Fibroblast of lung (primary cell): ENCODE data around the gene GPC5.

Experiments used
- CTCF ChIP-seq, 2 donors: IDR thresholded peaks in 1 of 2; conservative IDR thresholded peaks in 1 of 2; 1 replicate in 1 of 2; 2 replicates in 1 of 2; pipeline ENCODE4 v1.5.1; 2011 to 2012; ENCODE audit warnings: low read length in 2 of 2, control low read depth in 1 of 2, inconsistent platforms in 1 of 2, low read depth in 1 of 2, mild to moderate bottlenecking in 1 of 2
- EZH2 ChIP-seq: IDR thresholded peaks from 2 replicates; pipeline ENCODE4 v1.5.1; 2012; ENCODE audit warnings: low read length, control low read depth, mild to moderate bottlenecking; ENCODE audit errors: missing control alignments

GRCh38 chr13:91348906-91349435 is 49.5 kb upstream of the GPC5 start:
- peak; percentile 77 to 84 for TF ChIP-seq CTCF (conservative IDR thresholded peaks at IDR 0.05 in 1 of 2, IDR thresholded peaks at IDR 0.05 in 1 of 2; ENCODE audit: low read depth in 1 of 2, low read length in 2 of 2)
- TF ChIP-seq EZH2, result no peak
